Endodermal cell (in vitro differentiated cells): ENCODE data around the gene CACUL1. TPM values are rescaled to one million over a fixed set of nuclear protein-coding genes. Genes with fewer than 3 reads are reported as not detected.

Experiments used
- DNase-seq: peaks from one replicate; pipeline ENCODE4 v3.0.0-alpha.2; 2017
- H3K27ac ChIP-seq: 2 replicates; pipeline ENCODE4 v1.5.1; 2013; ENCODE audit warnings: mild to moderate bottlenecking, low read depth, low read length, moderate library complexity
- H3K27me3 ChIP-seq: 2 replicates; pipeline ENCODE4 v1.6.1; 2013; ENCODE audit warnings: mild to moderate bottlenecking, low read length, moderate library complexity; ENCODE audit not compliant: insufficient read depth, control insufficient read depth, poor library complexity, severe bottlenecking
- H3K36me3 ChIP-seq: 2 replicates; pipeline ENCODE4 v1.7.0; 2013; ENCODE audit warnings: mild to moderate bottlenecking, low read length, moderate library complexity; ENCODE audit not compliant: control insufficient read depth, insufficient read depth
- H3K4me1 ChIP-seq: one replicate; pipeline ENCODE4 v1.7.0; 2013; ENCODE audit warnings: low read length; ENCODE audit not compliant: control insufficient read depth, insufficient read depth
- H3K4me3 ChIP-seq: 2 replicates; pipeline ENCODE4 v1.5.1; 2013; ENCODE audit warnings: mild to moderate bottlenecking, low read length, moderate library complexity
- H3K9ac ChIP-seq: 2 replicates; pipeline ENCODE4 v1.6.1; 2013; ENCODE audit warnings: mild to moderate bottlenecking, low read length, moderate library complexity; ENCODE audit not compliant: poor library complexity, severe bottlenecking; ENCODE audit errors: extremely low read depth
- H3K9me3 ChIP-seq: 2 replicates; pipeline ENCODE4 v1.6.1; 2013; ENCODE audit warnings: mild to moderate bottlenecking, low read length, moderate library complexity; ENCODE audit not compliant: control insufficient read depth
- H3K27ac Mint-ChIP-seq: 2 replicates; pipeline ENCODE4 v1.8.0; 2020; ENCODE audit warnings: mixed read lengths
- H3K27me3 Mint-ChIP-seq: 2 replicates; pipeline ENCODE4 v1.8.0; 2021; ENCODE audit warnings: mild to moderate bottlenecking, mixed read lengths; ENCODE audit not compliant: insufficient read depth
- H3K36me3 Mint-ChIP-seq: 2 replicates; pipeline ENCODE4 v1.8.0; 2020; ENCODE audit warnings: low read depth, mixed read lengths
- H3K4me1 Mint-ChIP-seq: 2 replicates; pipeline ENCODE4 v1.8.0; 2020; ENCODE audit warnings: mixed read lengths
- H3K4me3 Mint-ChIP-seq: 2 replicates; pipeline ENCODE4 v1.8.0; 2020; ENCODE audit warnings: mild to moderate bottlenecking, moderate library complexity, mixed read lengths
- H3K9me3 Mint-ChIP-seq: 2 replicates; pipeline ENCODE4 v1.8.0; 2020; ENCODE audit warnings: mild to moderate bottlenecking, mixed read lengths
- CTCF ChIP-seq: fragments of 200-600 bp; sonication (generic); conservative IDR thresholded peaks from 2 replicates; pipeline ENCODE4 v1.5.0; 2021; ENCODE audit warnings: antibody characterized with exemption, mild to moderate bottlenecking
- WGBS, 2 experiments: methylation state at CpG; one replicate each; pipeline versions ENCODE4 v1.1.5 to v1.1.7; 2013; ENCODE audit warnings: missing lambda C conversion rate in 2 of 2, mixed read lengths in 1 of 2; ENCODE audit not compliant: insufficient coverage in 1 of 2, insufficient read length in 1 of 2; 5-methylcytosine and 5-hydroxymethylcytosine counted together
- total RNA-seq, 2 donors: library from RNA; stranded (reverse); fragmentation: NEBNext Ultra II Directional in 1 of 2; extraction: Animal tissue kit (Norgen Biotek cat#: 25700) in 1 of 2; gene quantifications; 2 replicates in 1 of 2; 3 replicates in 1 of 2; pipeline ENCODE4 v1.2.1, GENCODE V29; 2021

The CACUL1 gene
- total RNA-seq, 2 donors from 2014 or later = 37.5 to 38.9 TPM

- no peaks in the 10 kb centered on the region for H3K9me3 Mint-ChIP-seq
- no peaks in the 10 kb centered on the region for H3K4me1 ChIP-seq
- H3K9me3 ChIP-seq = no peaks in the 10 kb centered on the region
- H3K4me3 Mint-ChIP-seq = no peak overlapping the region
- no peak overlapping the region for H3K4me3 ChIP-seq
- H3K27ac ChIP-seq = no peak overlapping the region
- no peaks in the 10 kb centered on the region for H3K36me3 ChIP-seq
- H3K36me3 Mint-ChIP-seq = peaks cover 4% of the 10 kb centered on the region
- peaks cover 18% of the 10 kb centered on the region for H3K4me1 Mint-ChIP-seq
- DNase-seq = no peak
- no peak overlapping the region for H3K27ac Mint-ChIP-seq
- 97% methylated on average over 2 of the region's 2 CpGs; no CpG with 5 or more reads in 1 of the 2 experiments for WGBS, 2 experiments
- no peak overlapping the region for H3K9ac ChIP-seq
- H3K27me3 ChIP-seq = no peaks in the 10 kb centered on the region
- TF ChIP-seq CTCF = no peak
- no peaks in the 10 kb centered on the region for H3K27me3 Mint-ChIP-seq
Observed at GRCh38 chr10:118742032-118742431, 12.7 kb downstream of the CACUL1 start.

DNA sequence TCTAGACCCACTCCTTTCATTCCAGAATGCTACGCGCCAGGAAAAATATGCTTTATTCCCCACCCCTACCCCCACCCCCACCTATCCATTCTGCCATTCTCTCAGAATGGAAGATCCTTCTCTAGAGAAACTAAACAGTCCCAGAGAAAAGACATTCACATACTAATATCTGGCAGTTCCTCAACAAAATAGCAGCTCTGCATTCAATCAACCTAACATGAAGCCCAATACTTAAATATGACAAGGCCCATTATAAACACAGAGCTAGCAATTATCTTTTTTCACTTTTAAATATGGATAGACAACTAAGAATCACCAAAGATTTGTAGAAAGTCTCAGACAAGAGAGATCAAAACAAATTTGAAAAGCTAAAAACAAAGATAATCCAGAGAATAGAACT, 16.4 kb downstream of the CACUL1 start:
- Histone ChIP-seq H3K36me3 (no peaks in the 10 kb centered on the region), H3K9me3 (no peaks in the 10 kb centered on the region), H3K4me1 (peaks cover 4% of the 10 kb centered on the region), H3K4me3 (no peak overlapping the region), H3K27me3 (no peaks in the 10 kb centered on the region), H3K9ac (no peak overlapping the region), H3K27ac (no peak overlapping the region)
- no peak overlapping the region for H3K27ac Mint-ChIP-seq
- H3K9me3 Mint-ChIP-seq = no peaks in the 10 kb centered on the region
- H3K4me1 Mint-ChIP-seq = peaks cover 37% of the 10 kb centered on the region
- H3K27me3 Mint-ChIP-seq = no peaks in the 10 kb centered on the region
- H3K36me3 Mint-ChIP-seq = peaks cover 2% of the 10 kb centered on the region
- no peak overlapping the region for H3K4me3 Mint-ChIP-seq
- no peak for DNase-seq
- 20 to 68% methylated on average over 1 to 2 of the region's 2 CpGs for WGBS, 2 experiments
- no peak for TF ChIP-seq CTCF

DNA sequence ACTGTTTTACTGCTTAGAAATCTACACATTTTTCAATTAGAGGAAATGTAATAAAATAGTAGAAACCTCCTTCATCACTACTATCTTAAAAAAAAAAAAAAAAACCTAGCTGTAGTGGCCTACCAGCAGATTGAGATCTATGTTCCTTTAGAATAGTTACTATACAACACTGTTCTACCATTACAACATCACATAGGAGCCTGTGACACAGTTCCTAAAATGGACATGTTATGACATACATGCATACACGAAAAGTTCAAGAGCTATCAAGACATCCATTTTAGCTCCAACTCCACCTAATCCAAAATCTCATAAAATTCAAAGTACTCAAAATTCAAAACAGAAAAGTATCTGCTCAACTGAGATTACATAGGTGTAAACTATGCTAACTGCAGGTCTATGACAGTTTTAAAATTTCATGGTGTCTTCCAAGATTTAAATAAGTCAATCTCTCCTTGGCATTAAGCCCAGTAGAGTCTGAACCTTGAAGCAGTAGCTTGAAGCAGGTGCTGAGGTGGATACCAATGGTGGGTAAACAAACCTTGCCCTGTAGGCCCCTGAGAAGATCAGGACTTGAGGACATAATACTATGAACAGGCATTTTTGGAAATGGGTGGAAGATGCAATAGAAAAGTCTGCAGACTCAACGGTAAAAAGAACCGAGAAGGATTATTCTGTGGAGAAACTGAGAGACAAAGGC, 17.0 kb downstream of the CACUL1 start:
- H3K36me3 ChIP-seq = no peaks in the 10 kb centered on the region
- no peak overlapping the region for H3K4me3 ChIP-seq
- H3K4me1 ChIP-seq = peaks cover 8% of the 10 kb centered on the region
- Mint-ChIP-seq H3K36me3 (peaks cover 2% of the 10 kb centered on the region), H3K27me3 (no peaks in the 10 kb centered on the region), H3K4me1 (peaks cover 38% of the 10 kb centered on the region), H3K4me3 (no peak overlapping the region), H3K27ac (no peak overlapping the region), H3K9me3 (no peaks in the 10 kb centered on the region)
- H3K9ac ChIP-seq = no peak overlapping the region
- WGBS, 2 experiments = 95 to 96% methylated on average over 3 of the region's 3 CpGs
- DNase-seq = no peak
- no peaks in the 10 kb centered on the region for H3K27me3 ChIP-seq
- H3K27ac ChIP-seq = no peak overlapping the region
- no peaks in the 10 kb centered on the region for H3K9me3 ChIP-seq
- no peak for TF ChIP-seq CTCF
